GM13977 (cell line): ENCODE measurements around the gene MT1A.

Experiments
- DNase-seq: peaks from one replicate; pipeline ENCODE4 v3.0.0; 2012; ENCODE audit warnings: low spot score
- CTCF ChIP-seq: IDR thresholded peaks from 2 replicates; pipeline ENCODE4 v1.5.1; 2012; ENCODE audit warnings: mild to moderate bottlenecking, control low read depth; ENCODE audit not compliant: insufficient read depth; ENCODE audit errors: extremely low read depth, missing control alignments
- in situ Hi-C: fragments of 300-500 bp; cut with MboI; formaldehyde crosslinking; loops from one replicate; pipeline ENCODE4 v1.12.0; 2022; ENCODE audit warnings: low sequenced_read_pairs, low pct_unique_long_range_greater_than_20kb, mixed read lengths, inconsistent platforms; ENCODE audit not compliant: unreplicated experiment

MT1A gene

GRCh38 chr16:56631197-56631596 is 7.3 kb upstream of the MT1A start:
- no peak for TF ChIP-seq CTCF
- DNase-seq, result no peak
- in situ Hi-C loops, result no loop called here

GRCh38 chr16:56631832-56632155 is 6.7 kb upstream of the MT1A start:
- in situ Hi-C loops, result no loop called here
- no peak for TF ChIP-seq CTCF

GRCh38 chr16:56632156-56632847 is 6.2 kb upstream of the MT1A start, which contains the start of gene MT1M:
TSS of gene MT1M (plus strand) at chr16:56632659. CDS start at chr16:56632732, 73 bp downstream.
- in situ Hi-C loops, result no loop called here
- TF ChIP-seq CTCF, result no peak
- DNase-seq, result no peak

More at GRCh38 chr16:56631832-56632155, 6.7 kb upstream of the MT1A start:
- no peak for DNase-seq

- no peak for TF ChIP-seq CTCF
- in situ Hi-C loops, result no loop called here
- DNase-seq, result no peak
Observed at GRCh38 chr16:56632848-56633365, 5.6 kb upstream of the MT1A start.

GRCh38 chr16:56633535-56633934 is 4.9 kb upstream of the MT1A start:
- DNase-seq, result no peak
- in situ Hi-C loops, result no loop called here
- no peak for TF ChIP-seq CTCF

- TF ChIP-seq CTCF, result no peak
- no peak for DNase-seq
- in situ Hi-C loops, result no loop called here
Observed at GRCh38 chr16:56634715-56635440, 3.6 kb upstream of the MT1A start.
